Fibroblast of lung (primary cell): ENCODE measurements around the gene MTHFD2L. TPM values are rescaled to one million over a fixed set of nuclear protein-coding genes. Genes with fewer than 3 reads are reported as not detected.

Experiments used
- DNase-seq, 2 donors: peaks; one replicate each; pipeline versions ENCODE4 v3.0.0 to v3.0.0-alpha.2; 2010; ENCODE audit warnings: low read depth in 2 of 2
- H2AFZ ChIP-seq: 2 replicates; pipeline ENCODE4 v1.5.1; 2012; ENCODE audit warnings: low read length, control low read depth, inconsistent platforms
- H3K27ac ChIP-seq: 2 replicates; pipeline ENCODE4 v1.5.1; 2011; ENCODE audit warnings: low read length, control low read depth; ENCODE audit not compliant: insufficient read depth
- H3K27me3 ChIP-seq: 2 replicates; pipeline ENCODE4 v1.5.1; 2011; ENCODE audit warnings: mild to moderate bottlenecking, low read length; ENCODE audit not compliant: control insufficient read depth, insufficient read depth
- H3K36me3 ChIP-seq: 2 replicates; pipeline ENCODE4 v1.5.1; 2011; ENCODE audit warnings: low read length; ENCODE audit not compliant: control insufficient read depth, insufficient read depth
- H3K4me1 ChIP-seq: 2 replicates; pipeline ENCODE4 v1.5.1; 2011; ENCODE audit warnings: low read length; ENCODE audit not compliant: control insufficient read depth, insufficient read depth; ENCODE audit errors: extremely low read depth
- H3K4me2 ChIP-seq: 2 replicates; pipeline ENCODE4 v1.5.1; 2011; ENCODE audit warnings: low read length, control low read depth; ENCODE audit not compliant: insufficient read depth; ENCODE audit errors: extremely low read depth
- H3K4me3 ChIP-seq, 4 experiments: fragments of 200-600 bp in 1 of 4; sonication (generic) in 1 of 4; replicated peaks in 1 of 4; 2 replicates each; pipeline ENCODE4 v1.5.1; 2011 to 2016; ENCODE audit warnings: low read length in 4 of 4, low read depth in 3 of 4, mild to moderate bottlenecking in 3 of 4, control low read depth in 2 of 4, inconsistent platforms in 1 of 4, mixed read lengths in 1 of 4; ENCODE audit not compliant: insufficient read depth in 1 of 4; ENCODE audit errors: control extremely low read depth in 1 of 4
- H3K79me2 ChIP-seq: 2 replicates; pipeline ENCODE4 v1.5.1; 2012; ENCODE audit warnings: mild to moderate bottlenecking, low read length, inconsistent platforms; ENCODE audit not compliant: control insufficient read depth, insufficient read depth
- H3K9ac ChIP-seq: 2 replicates; pipeline ENCODE4 v1.5.1; 2011; ENCODE audit warnings: mild to moderate bottlenecking, low read length, control low read depth; ENCODE audit not compliant: insufficient read depth
- H3K9me3 ChIP-seq: 2 replicates; pipeline ENCODE4 v1.5.1; 2012; ENCODE audit warnings: low read depth, low read length; ENCODE audit not compliant: control insufficient read depth, insufficient read depth
- H4K20me1 ChIP-seq: 2 replicates; pipeline ENCODE4 v1.5.1; 2011; ENCODE audit warnings: low read length; ENCODE audit not compliant: control insufficient read depth, insufficient read depth; ENCODE audit errors: extremely low read depth
- EZH2 ChIP-seq: IDR thresholded peaks from 2 replicates; pipeline ENCODE4 v1.5.1; 2012; ENCODE audit warnings: low read length, control low read depth, mild to moderate bottlenecking; ENCODE audit errors: missing control alignments
- polyA plus RNA-seq, 2 donors: library from polyadenylated mRNA; depleted of rRNA in 1 of 2; stranded (reverse) in 1 of 2; unstranded in 1 of 2; fragments of >200 nt; gene quantifications; 2 replicates each; pipeline ENCODE4 v1.2.1, GENCODE V29; 2011 to 2012; ENCODE audit warnings: missing spikeins in 1 of 2
- total RNA-seq: library from RNA; depleted of rRNA; stranded (reverse); fragments of >200 nt; gene quantifications from 2 replicates; pipeline ENCODE4 v1.2.1, GENCODE V29; 2014
- TF ChIP-seq, protein P1 (sequence below), 2 donors: IDR thresholded peaks in 1 of 2; conservative IDR thresholded peaks in 1 of 2; 1 replicate in 1 of 2; 2 replicates in 1 of 2; pipeline ENCODE4 v1.5.1; 2011 to 2012; ENCODE audit warnings: low read length in 2 of 2, control low read depth in 1 of 2, inconsistent platforms in 1 of 2, low read depth in 1 of 2, mild to moderate bottlenecking in 1 of 2

MTHFD2L gene
- total and polyA plus RNA-seq, 2 donors (not counting 1 experiment from before 2014, with no cell fraction given) = 4.4 to 13.0 TPM

DNA sequence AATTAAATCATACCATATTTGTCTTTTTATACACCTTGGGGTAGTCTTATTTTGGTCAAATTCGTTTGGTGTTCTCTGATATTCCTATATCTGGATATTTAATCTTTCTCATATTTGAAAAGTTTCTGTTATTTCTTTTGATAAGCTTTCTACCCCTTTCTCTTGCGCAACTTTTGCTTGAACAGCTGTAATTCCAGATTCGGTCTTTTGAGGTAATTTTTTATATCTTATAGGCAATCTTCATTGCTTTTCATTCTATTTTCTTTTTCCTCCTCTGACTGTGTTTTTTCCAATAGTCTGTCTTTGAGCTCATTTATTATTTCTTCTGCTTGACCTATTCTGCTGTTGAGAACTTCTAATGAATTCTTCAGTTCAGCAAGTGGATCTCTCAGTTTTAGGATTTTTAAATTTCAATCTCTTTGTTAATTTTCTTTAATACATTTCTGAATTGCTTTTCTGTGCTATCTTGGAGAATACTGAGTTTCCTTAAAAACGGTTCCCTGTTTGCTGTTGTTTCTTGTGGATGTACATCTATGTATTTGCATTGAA, 11.3 kb upstream of the MTHFD2L start:
- no peaks in the 10 kb centered on the region for H3K36me3 ChIP-seq
- no peaks in the 10 kb centered on the region for H3K4me1 ChIP-seq
- H3K9ac ChIP-seq = no peak overlapping the region
- no peak overlapping the region for H3K4me3 ChIP-seq
- TF ChIP-seq, protein P1, sequence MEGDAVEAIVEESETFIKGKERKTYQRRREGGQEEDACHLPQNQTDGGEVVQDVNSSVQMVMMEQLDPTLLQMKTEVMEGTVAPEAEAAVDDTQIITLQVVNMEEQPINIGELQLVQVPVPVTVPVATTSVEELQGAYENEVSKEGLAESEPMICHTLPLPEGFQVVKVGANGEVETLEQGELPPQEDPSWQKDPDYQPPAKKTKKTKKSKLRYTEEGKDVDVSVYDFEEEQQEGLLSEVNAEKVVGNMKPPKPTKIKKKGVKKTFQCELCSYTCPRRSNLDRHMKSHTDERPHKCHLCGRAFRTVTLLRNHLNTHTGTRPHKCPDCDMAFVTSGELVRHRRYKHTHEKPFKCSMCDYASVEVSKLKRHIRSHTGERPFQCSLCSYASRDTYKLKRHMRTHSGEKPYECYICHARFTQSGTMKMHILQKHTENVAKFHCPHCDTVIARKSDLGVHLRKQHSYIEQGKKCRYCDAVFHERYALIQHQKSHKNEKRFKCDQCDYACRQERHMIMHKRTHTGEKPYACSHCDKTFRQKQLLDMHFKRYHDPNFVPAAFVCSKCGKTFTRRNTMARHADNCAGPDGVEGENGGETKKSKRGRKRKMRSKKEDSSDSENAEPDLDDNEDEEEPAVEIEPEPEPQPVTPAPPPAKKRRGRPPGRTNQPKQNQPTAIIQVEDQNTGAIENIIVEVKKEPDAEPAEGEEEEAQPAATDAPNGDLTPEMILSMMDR (conservative IDR thresholded peaks at IDR 0.05 in 1 of 2, IDR thresholded peaks at IDR 0.05 in 1 of 2; ENCODE audit: low read depth in 1 of 2, low read length in 2 of 2) = no peak
- no peak for TF ChIP-seq EZH2
- no peak overlapping the region for H3K4me2 ChIP-seq
- no peaks in the 10 kb centered on the region for H3K27me3 ChIP-seq
- DNase-seq = no peak
- no peaks in the 10 kb centered on the region for H4K20me1 ChIP-seq
- H3K79me2 ChIP-seq = no peaks in the 10 kb centered on the region
- H2AFZ ChIP-seq = no peak overlapping the region
- H3K9me3 ChIP-seq = no peaks in the 10 kb centered on the region
- no peak overlapping the region for H3K27ac ChIP-seq

DNA sequence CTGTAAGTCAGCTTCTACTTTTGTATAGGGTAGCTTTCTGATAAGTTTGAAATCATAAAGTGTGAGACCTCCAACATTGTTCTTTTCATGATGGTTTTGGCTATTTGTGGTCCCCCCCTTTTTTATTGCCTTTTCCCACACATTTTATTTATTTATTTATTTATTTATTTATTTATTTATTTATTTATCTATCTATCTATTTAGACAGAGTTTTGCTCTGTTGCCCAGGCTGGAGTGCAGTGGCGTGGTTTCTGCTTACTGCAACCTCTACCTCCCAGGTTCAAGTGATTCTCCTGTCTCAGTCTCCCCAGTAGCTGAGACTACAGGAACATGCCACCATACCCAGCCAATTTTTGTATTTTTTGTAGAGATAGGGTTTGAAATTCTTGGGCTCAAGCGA, 9.7 kb upstream of the MTHFD2L start:
- Histone ChIP-seq H3K4me1 (no peaks in the 10 kb centered on the region), H4K20me1 (no peaks in the 10 kb centered on the region), H3K79me2 (no peaks in the 10 kb centered on the region), H3K36me3 (no peaks in the 10 kb centered on the region), H3K9me3 (no peaks in the 10 kb centered on the region), H3K27me3 (no peaks in the 10 kb centered on the region), H3K27ac (no peak overlapping the region), H3K4me2 (no peak overlapping the region), H3K4me3 (no peak overlapping the region), H3K9ac (no peak overlapping the region), H2AFZ (no peak overlapping the region)
- TF ChIP-seq, protein P1 (conservative IDR thresholded peaks at IDR 0.05 in 1 of 2, IDR thresholded peaks at IDR 0.05 in 1 of 2; ENCODE audit: low read depth in 1 of 2, low read length in 2 of 2) = no peak
- TF ChIP-seq EZH2 = no peak
- DNase-seq = no peak

DNA sequence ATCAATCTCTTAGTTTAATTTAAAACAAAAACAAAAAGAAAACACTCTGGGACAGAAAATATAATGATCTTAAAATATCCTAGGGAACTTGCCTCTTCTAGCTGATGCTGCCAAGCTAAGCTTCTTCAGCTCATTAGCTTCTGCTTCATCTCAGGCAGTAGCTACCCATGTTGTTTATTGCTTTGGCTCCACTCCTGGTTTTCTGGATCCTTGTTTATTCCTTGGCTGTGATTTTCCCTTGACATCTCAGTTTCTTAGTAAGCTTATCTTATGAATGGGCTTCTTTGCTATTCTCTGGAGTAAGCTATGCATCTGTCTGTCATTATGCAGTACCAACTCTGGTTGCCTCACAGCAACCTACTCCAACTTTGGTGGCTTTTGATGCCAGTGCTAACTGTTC, 5.1 kb upstream of the MTHFD2L start:
- Histone ChIP-seq H3K4me1 (peaks cover 6% of the 10 kb centered on the region), H3K4me2 (no peak overlapping the region), H3K9ac (no peak overlapping the region), H2AFZ (no peak overlapping the region), H3K27ac (no peak overlapping the region), H3K36me3 (no peaks in the 10 kb centered on the region), H4K20me1 (no peaks in the 10 kb centered on the region), H3K4me3 (no peak overlapping the region), H3K9me3 (no peaks in the 10 kb centered on the region), H3K27me3 (no peaks in the 10 kb centered on the region), H3K79me2 (no peaks in the 10 kb centered on the region)
- no peak for TF ChIP-seq EZH2
- TF ChIP-seq, protein P1 (conservative IDR thresholded peaks at IDR 0.05 in 1 of 2, IDR thresholded peaks at IDR 0.05 in 1 of 2; ENCODE audit: low read depth in 1 of 2, low read length in 2 of 2) = no peak
- peak in 1 of 2 donors; percentile 65 for DNase-seq
